Right lobe of liver (tissue), 6 donors: ENCODE measurements around the gene PHB1. TPM values are rescaled to one million over a fixed set of nuclear protein-coding genes. Genes with fewer than 3 reads are reported as not detected.
"Not testable (repeated sequence)": the region's sequence is repeated elsewhere in the genome, so short reads cannot be mapped to it uniquely, and the experiment has no call there.

Experiments used
- ATAC-seq, 4 donors: fragments of 200-7000 bp; cut with Tn5 transposase; one replicate each; pipeline ENCODE4 v1.9.1; 2020; ENCODE audit warnings: mild to moderate bottlenecking in 4 of 4, moderate library complexity in 4 of 4
- DNase-seq, 3 donors: peaks; one replicate each; pipeline ENCODE4 v3.0.0-alpha.2; 2020
- H3K27ac ChIP-seq, 3 donors: fragments of 200-600 bp; one replicate each; pipeline ENCODE4 v1.8.0; 2022
- H3K27me3 ChIP-seq, 2 donors: fragments of 200-600 bp; one replicate each; pipeline ENCODE4 v1.8.0; 2022
- H3K36me3 ChIP-seq, 4 donors: fragments of 200-600 bp; sonication (generic) in 1 of 4; one replicate each; pipeline versions ENCODE4 v1.5.1 to v1.8.0; 2017 to 2022; ENCODE audit warnings: control low read depth in 1 of 4
- H3K4me1 ChIP-seq, 4 donors: fragments of 200-600 bp; sonication (generic) in 1 of 4; one replicate each; pipeline versions ENCODE4 v1.5.1 to v1.8.0; 2017 to 2022; ENCODE audit warnings: control low read depth in 1 of 4
- H3K4me3 ChIP-seq, 3 donors: fragments of 200-600 bp; one replicate each; pipeline ENCODE4 v1.8.0; 2022
- H3K9me3 ChIP-seq, 4 donors: fragments of 200-600 bp; sonication (generic) in 1 of 4; one replicate each; pipeline versions ENCODE4 v1.5.1 to v1.8.0; 2017 to 2022; ENCODE audit warnings: control low read depth in 1 of 4
- CTCF ChIP-seq, 4 donors: fragments of 200-600 bp in 3 of 4; fragments of 450-650 bp in 1 of 4; IDR thresholded peaks; one replicate each; pipeline versions ENCODE4 v1.5.1 to v1.8.0; 2016 to 2022; ENCODE audit warnings: antibody characterized with exemption in 4 of 4, mild to moderate bottlenecking in 2 of 4
- POLR2A ChIP-seq: fragments of 450-650 bp; IDR thresholded peaks from one replicate; pipeline ENCODE4 v1.6.1; 2017; ENCODE audit warnings: antibody characterized with exemption, mild to moderate bottlenecking
- WGBS: methylation state at CpG from one replicate; pipeline ENCODE4 v1.1.6; 2018; ENCODE audit warnings: low coverage, low lambda C conversion rate; ENCODE audit not compliant: insufficient coverage; ENCODE audit errors: missing lambda C conversion rate; 5-methylcytosine and 5-hydroxymethylcytosine counted together
- intact Hi-C, 2 donors: fragments of 100-400 bp; cut with DNase I; formaldehyde crosslinking; loops; one replicate each; pipeline versions ENCODE4 v1.11.2 to v1.14.1; 2022
- total RNA-seq, 6 experiments: library from RNA; depleted of rRNA in 2 of 6; stranded (reverse); fragments of >200 nt in 2 of 6; fragmentation: NEBNext Ultra II Directional in 3 of 6; extraction: Animal tissue kit (Norgen Biotek cat#: 25700) in 3 of 6; gene quantifications; one replicate each; pipeline versions ENCODE4 v1.1.0 to v1.2.4, GENCODE V29; 2016 to 2023
- donor health status: DM: no; HTN: yes; CAD: no.
- donor health status: DM: no; HTN: no; CAD: no.
- donor health status: DM: no; HTN: no; CAD: no.
- donor health status: DM: no; HTN: yes; CAD: no.
- donor health status: DM: no; HTN: yes; CAD: no.

PHB1 gene
- total RNA-seq, 6 experiments from 2014 or later, result 88.5 to 131 (median 102) TPM

- Histone ChIP-seq H3K27ac (no peak overlapping the region), H3K27me3 (no peaks in the 10 kb centered on the region), H3K4me3 (no peak overlapping the region), H3K9me3 (no peaks in the 10 kb centered on the region), H3K4me1 (peaks cover 0 to under 1% (median 0%) of the 10 kb centered on the region in 4 donors), H3K36me3 (peaks cover 0 to 7% (median 3%) of the 10 kb centered on the region in 4 donors)
- 50% methylated on average over 3 of the region's 3 CpGs for WGBS
- TF ChIP-seq POLR2A, result no peak
- intact Hi-C loops, result loop anchor here in 1 of 2 donors (5.0 kb wide), 1 partner anchor 88 kb away; no protein-coding TSS in a partner anchor
- ATAC-seq, result no peak
- DNase-seq, result no peak
Measured at GRCh38 chr17:49399995-49400394, 14.7 kb downstream of the PHB1 start.

GRCh38 chr17:49397586-49397985, 17.1 kb downstream of the PHB1 start:
- no peaks in the 10 kb centered on the region for H3K9me3 ChIP-seq
- no peak overlapping the region for H3K4me3 ChIP-seq
- H3K4me1 ChIP-seq, result peaks cover 0 to 4% (median 0%) of the 10 kb centered on the region in 4 donors
- WGBS, result 58% methylated on average over 3 of the region's 4 CpGs
- no peaks in the 10 kb centered on the region for H3K27me3 ChIP-seq
- H3K27ac ChIP-seq, result no peak overlapping the region
- ATAC-seq (no peak), DNase-seq (no peak)
- intact Hi-C loops, result loop anchor here in 1 of 2 donors (5.0 kb wide), 1 partner anchor 85 kb away; no protein-coding TSS in a partner anchor
- TF ChIP-seq POLR2A (no peak), CTCF (IDR thresholded peaks at IDR 0.05) (no peak)
- no peaks in the 10 kb centered on the region for H3K36me3 ChIP-seq

GRCh38 chr17:49393491-49394255, 21.0 kb downstream of the PHB1 start:
- H3K9me3 ChIP-seq, result no peaks in the 10 kb centered on the region
- no peaks in the 10 kb centered on the region for H3K27me3 ChIP-seq
- H3K36me3 ChIP-seq, result no peaks in the 10 kb centered on the region
- ATAC-seq (no peak), DNase-seq (no peak)
- H3K4me1 ChIP-seq, result peaks cover 0 to 4% (median 0%) of the 10 kb centered on the region in 4 donors
- 43% methylated on average over 3 of the region's 8 CpGs for WGBS
- H3K4me3 ChIP-seq, result no peak overlapping the region
- TF ChIP-seq POLR2A (no peak), CTCF (IDR thresholded peaks at IDR 0.05) (no peak)
- H3K27ac ChIP-seq, result no peak overlapping the region
- intact Hi-C loops, result loop anchor here in 1 of 2 donors (5.0 kb wide), 1 partner anchor 76 kb away; no protein-coding TSS in a partner anchor

GRCh38 chr17:49390548-49391324, 23.9 kb downstream of the PHB1 start:
- intact Hi-C loops, result loop anchor here in 1 of 2 donors (5.0 kb wide), 1 partner anchor 73 kb away; no protein-coding TSS in a partner anchor
- Histone ChIP-seq H3K9me3 (no peaks in the 10 kb centered on the region), H3K27me3 (no peaks in the 10 kb centered on the region), H3K4me3 (no peak overlapping the region), H3K4me1 (peaks cover 0 to 4% (median 0%) of the 10 kb centered on the region in 4 donors), H3K36me3 (no peaks in the 10 kb centered on the region), H3K27ac (peak overlapping the region in 2 of 3 donors; percentile 40 to 53)
- WGBS, result 48% methylated on average over 6 of the region's 9 CpGs
- peak; percentile 64 to 75 (median 70) for ATAC-seq
- peak in 2 of 3 donors; percentile 38 to 61 for DNase-seq
- TF ChIP-seq CTCF (IDR thresholded peaks at IDR 0.05), result no peak
- no peak for TF ChIP-seq POLR2A

- not testable (repeated sequence) for H3K4me3 ChIP-seq, DNase-seq, H3K4me1 ChIP-seq, H3K27me3 ChIP-seq, H3K36me3 ChIP-seq, H3K9me3 ChIP-seq
- H3K27ac ChIP-seq, result peak overlapping the region in 1 of 3 donors; percentile 53
- peak in 1 of 4 donors; percentile 13 for ATAC-seq
- whole genome bisulfite sequencing, result 81% methylated on average over 12 of the region's 12 CpGs
- intact Hi-C loops, result loop anchor here in 1 of 2 donors (5.0 kb wide), 1 partner anchor 72 kb away; no protein-coding TSS in a partner anchor
Measured at GRCh38 chr17:49389514-49390347, 25.0 kb downstream of the PHB1 start.
